ENCODE results near the gene PDSS2.
"Not testable (repeated sequence)": the region's sequence is repeated elsewhere in the genome, so short reads cannot be mapped to it uniquely, and the experiment has no call there.

The PDSS2 gene

DNA sequence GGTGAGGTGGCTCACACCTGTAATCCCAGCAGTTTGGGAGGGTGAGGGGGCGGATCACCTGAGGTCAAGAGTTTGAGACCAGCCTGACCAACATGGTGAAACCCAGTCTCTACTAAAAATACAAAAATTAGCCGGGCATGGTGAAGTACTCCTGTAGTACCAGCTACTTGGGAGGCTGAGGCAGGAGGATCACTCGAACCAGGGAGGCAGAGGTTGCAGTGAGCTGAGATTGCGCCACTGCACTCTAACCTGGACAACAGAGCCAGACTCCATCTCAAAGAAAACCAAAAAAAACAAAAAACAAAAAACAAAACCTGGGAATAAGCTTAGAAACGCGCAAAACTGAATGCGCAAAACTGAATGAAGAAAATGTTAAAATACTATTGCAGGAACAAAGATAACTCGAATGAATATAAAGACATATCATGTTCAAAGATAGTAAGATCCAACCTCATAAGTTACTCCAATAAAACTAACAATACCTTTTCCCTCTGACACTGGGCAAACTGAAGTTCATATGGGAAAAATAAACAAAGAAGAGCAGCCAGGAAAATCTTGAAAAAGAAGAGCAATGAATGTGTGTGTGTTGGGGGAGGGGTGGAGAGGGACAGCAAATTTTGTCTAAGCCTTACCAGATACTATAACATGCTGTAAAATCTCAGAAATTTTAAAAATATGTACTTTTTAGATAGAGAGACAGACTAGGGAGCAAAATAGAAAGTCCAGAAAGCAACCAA is 243.0 kb downstream of the PDSS2 start:
- DNase-seq (ENCODE audit: low read depth): no peak

DNA sequence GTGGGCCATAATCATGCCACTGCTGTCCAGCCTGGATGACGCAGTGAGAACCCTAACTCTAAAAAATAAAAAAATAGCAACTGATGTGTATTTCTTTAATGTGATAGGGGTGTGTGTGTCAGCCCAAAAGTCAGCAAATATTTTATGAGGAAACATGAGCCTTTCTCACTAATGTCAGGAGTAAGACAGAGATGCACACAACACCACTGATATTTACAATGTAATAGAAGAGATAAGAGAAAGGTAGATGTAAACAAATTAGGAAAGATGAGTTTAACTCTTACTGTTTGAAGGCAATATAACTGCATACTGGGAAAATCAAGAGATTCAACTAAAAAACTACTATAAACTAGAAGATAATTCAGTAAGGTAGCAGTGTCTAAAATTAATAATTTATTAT is 244.0 kb downstream of the PDSS2 start:
- DNase-seq (ENCODE audit: low read depth): no peak

- DNase-seq (ENCODE audit: low read depth): no peak
These were observed 244.7 kb downstream of the PDSS2 start for GRCh38 chr6:107214655-107215054.

GRCh38 chr6:107209406-107210305 is 249.7 kb downstream of the PDSS2 start:
- DNase-seq (ENCODE audit: low read depth): no peak

DNA sequence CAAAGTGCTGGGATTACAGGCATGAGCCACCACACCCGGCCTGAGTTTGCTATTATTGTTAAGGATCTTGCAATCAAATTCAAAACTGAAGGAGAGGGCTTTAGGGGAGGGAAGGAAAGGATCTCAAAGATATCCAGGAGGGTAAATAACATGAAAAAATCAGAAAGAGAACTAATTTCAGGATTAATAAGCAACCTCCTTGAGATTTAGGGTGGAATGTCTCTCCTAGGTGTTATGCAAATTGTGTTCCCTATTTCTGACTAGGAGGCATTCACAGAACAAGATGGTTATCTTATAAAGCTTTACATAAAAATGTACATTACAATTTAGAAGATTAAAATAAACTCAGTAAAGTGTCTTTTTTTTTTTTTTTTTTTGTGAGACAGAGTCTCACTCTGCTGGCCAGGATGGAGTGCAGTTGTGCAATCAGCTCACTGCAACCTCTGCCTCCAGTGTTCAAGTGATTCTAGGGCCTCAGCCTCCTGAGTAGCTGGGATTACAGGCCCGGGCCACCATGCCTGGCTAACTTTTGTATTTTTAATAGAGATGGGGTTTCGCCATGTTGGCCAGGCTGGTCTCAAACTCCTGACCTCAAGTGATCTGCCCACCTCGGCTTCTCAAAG is 252.0 kb downstream of the PDSS2 start:
- DNase-seq (ENCODE audit: low read depth): no peak

DNA sequence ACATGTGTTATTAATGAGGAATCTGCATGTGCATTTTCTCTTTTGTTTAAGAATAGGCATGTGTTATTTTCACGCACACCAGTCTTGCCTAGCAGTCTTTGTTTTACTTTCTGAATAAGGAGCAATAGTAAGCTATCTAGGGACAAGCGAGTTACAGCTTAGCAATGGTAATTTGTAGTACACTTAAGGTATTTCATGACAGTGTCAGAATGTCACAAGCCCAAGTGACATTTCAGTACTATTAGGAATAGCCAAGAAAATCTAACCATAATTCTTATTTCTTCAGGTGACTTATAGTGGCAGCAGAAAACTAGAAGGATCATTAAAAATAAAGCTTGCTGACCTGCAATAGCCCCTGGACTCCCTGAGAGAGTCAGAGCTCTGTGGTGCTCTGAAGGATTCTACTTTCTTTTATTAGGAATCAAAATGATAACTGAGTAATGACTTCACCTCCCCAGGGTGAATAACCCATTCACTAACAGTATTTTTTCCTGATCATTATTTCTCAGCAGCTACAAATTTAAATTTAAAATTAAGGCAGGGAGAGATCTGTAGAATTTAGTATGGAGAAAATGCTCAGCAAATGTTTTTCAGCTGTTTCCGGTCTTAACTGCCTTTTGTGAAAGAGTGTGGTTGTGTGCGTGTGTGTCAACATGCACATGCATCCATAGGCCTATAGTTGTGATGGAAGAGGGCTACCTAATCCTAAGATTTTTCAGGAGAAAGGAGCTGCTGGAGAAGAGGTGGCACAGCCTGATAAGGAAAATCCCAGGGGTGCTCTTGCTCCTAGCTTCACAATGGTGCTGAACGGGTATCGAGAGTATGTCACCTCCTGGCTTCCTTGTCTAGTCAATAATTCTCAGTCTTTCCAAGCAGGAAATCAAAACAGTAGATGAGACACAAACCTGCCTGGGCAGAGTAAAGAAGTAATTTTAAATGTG is 254.0 kb downstream of the PDSS2 start:
- no peak for DNase-seq (ENCODE audit: low read depth)

GRCh38 chr6:107202876-107203468 is 256.4 kb downstream of the PDSS2 start:
- DNase-seq (ENCODE audit: low read depth): no peak

DNA sequence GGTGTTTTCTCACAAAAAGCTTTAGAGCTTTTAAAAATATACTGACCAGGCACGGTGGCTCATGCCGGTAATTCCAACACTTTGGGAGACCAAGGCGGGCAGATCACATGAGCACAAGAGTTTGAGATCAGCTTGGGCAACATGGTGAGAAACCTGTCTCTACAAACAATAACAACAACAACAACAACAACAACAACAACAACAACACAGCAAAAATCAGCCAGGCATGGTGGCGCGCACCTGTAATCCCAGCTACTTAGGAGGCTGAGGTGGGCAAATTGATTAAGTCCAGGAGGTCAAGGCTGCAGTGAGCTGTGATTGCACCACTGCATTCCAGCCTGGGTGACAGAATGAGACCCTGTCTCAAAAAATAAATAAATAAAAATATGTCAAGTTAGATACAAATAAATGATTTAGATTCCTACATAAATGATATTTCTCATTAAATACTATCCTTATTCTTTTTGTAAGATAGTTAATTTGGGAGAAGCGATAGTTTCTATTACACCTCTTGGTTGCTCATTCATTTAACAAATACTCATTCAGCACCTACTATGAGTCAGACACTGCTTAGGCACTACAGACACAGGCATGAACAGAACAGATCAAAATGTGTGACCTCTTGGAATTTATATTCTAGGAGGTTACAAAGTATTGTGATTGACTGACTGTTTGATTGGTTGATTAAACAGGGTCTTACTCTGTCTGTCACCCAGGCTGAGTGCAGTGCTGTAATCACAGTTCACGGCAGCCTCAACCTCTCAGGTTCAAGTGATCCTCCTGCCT is 260.5 kb downstream of the PDSS2 start:
- DNase-seq (ENCODE audit: low read depth): no peak

- no peak for DNase-seq (ENCODE audit: low read depth)
These were observed 263.2 kb downstream of the PDSS2 start for GRCh38 chr6:107196152-107196551.

GRCh38 chr6:107194723-107195122 is 264.6 kb downstream of the PDSS2 start:
- DNase-seq (ENCODE audit: low read depth): not testable (repeated sequence)

DNA sequence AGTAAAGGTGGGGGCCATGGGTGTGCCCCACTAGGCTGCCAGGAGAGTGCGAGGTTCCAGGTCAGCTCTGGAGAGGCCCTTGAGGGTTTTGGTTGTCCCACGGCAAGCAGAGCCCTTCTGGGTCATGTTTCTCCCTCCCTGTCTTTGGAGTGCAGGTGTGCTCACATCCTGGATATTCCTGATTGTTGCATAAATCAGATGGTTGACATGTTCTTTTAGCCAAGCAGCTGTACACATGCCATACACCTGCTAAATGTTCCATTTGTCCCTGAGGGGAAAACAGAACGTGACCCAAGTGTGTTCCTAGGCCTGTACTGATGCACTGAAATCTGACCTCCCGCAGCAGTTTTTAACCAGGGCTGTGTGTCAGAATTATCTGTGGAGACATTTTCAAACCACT is 266.5 kb downstream of the PDSS2 start:
- no peak for DNase-seq (ENCODE audit: low read depth)

DNA sequence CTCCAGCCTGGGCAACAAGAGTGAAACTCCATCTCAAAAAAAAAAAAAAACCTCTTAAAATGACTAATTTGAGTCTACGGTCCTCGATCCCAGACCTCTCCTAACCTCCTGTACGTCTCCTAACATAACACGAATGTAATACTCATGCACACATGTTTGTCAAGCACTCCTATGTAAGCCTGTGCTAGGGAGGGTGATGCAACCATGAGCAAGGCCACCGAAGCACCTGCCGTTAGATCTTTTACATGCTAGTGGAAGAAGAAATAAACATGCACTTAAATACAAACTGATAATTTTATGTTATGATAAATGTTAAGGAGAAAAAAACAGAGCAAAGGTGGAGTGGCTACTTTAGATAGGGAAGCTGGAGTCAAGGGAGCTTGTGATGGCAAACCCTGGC is 271.7 kb downstream of the PDSS2 start:
- no peak for DNase-seq (ENCODE audit: low read depth)

- DNase-seq (ENCODE audit: low read depth): no peak
These were observed 273.3 kb downstream of the PDSS2 start for GRCh38 chr6:107186047-107186446.

- no peak for DNase-seq (ENCODE audit: low read depth)
These were observed 273.9 kb downstream of the PDSS2 start for GRCh38 chr6:107185391-107185970.

- no peak for DNase-seq (ENCODE audit: low read depth)
These were observed 274.9 kb downstream of the PDSS2 start for GRCh38 chr6:107184435-107184834.

GRCh38 chr6:107180099-107180498 is 279.3 kb downstream of the PDSS2 start:
- no peak for DNase-seq (ENCODE audit: low read depth)

DNA sequence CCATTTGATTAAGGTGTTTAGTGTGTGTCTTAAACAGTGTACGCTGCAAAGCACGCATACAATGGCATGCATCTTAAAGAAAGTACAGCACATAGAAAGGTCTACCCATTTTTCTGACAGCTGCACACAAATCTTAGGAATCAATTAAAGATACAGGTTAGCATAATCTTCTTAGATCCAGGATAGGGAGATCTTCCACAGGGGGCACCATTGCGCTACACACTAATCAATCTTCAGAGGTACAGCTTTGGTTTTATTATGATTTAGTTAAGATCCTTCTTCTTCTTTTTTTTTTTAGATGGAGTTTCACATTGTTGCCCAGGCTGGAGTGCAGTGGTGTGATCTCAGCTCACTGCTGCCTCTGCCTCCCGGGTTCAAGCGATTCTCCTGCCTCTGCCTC is 280.4 kb downstream of the PDSS2 start:
- DNase-seq (ENCODE audit: low read depth): no peak

GRCh38 chr6:107173779-107174178 is 285.6 kb downstream of the PDSS2 start:
- DNase-seq (ENCODE audit: low read depth): no peak

DNA sequence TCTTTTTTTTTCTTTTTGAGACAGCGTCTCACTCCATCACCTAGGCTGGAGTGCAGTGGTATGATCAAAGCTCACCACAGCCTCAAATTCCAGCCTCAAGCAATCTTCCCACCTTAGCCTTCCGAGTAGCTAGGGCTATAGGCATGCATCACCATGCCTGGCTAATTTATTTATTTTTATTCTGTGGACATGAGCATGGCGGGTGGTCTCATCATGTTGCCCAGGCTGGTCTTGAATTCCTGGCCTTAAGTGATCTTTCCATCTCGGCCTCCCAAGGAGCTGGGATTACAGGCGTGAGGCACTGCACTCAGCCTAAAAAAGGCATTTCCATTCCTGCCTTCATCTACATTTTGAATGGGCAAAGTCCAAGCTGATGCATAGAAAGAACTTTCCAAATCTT is 287.9 kb downstream of the PDSS2 start:
- DNase-seq (ENCODE audit: low read depth): no peak

DNA sequence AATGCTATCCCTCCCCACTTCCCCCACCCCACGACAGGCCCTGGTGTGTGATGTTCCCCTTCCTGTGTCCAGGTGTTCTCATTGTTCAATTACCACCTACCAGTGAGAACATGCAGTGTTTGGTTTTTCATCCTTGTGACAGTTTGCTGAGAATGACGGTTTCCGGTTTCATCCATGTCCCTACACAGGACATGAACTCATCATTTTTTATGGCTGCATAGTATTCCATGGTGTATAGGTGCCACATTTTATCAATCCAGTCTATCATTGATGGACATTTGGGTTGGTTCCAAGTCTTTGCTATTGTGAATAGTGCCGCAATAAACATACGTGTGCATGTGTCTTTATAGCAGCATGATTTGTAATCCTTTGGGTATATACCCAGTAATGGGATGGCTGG is 295.1 kb downstream of the PDSS2 start:
- DNase-seq (ENCODE audit: low read depth): not testable (repeated sequence)
